ENCODE results near the gene UBALD2. TPM values are rescaled to one million over a fixed set of nuclear protein-coding genes. Genes with fewer than 3 reads are reported as not detected.
A peak's percentile ranks its signal among the peaks of the same experiment; 100 is the strongest.

The UBALD2 gene
- polyA plus RNA-seq, 1 donor (not counting 4 experiments of a cell fraction or from before 2014, with no cell fraction given): 33.9 TPM

GRCh38 chr17:76273445-76274111 is 8.4 kb downstream of the UBALD2 start:
- dilution Hi-C loops (cut with MboI; ENCODE audit: extremely low pct_ligation_motif_present, low sequenced_read_pairs): no loop called here
- H3K9ac ChIP-seq (ENCODE audit: control insufficient read depth, extremely low read depth, insufficient read depth, low read length): no peak overlapping the region
- H3K27me3 ChIP-seq (ENCODE audit: control insufficient read depth, extremely low read depth, insufficient read depth, low read length): no peaks in the 10 kb centered on the region
- no peak overlapping the region for H2AFZ ChIP-seq (ENCODE audit: control insufficient read depth, low read length)
- TF ChIP-seq CTCF (optimal IDR thresholded peaks at IDR 0.05 in 1 of 3, IDR thresholded peaks at IDR 0.05 in 1 of 3, conservative IDR thresholded peaks at IDR 0.05 in 1 of 3; ENCODE audit: extremely low read depth in 1 of 3, insufficient read depth in 2 of 3, low read length in 3 of 3): no peak
- no peak for TF ChIP-seq EZH2 (IDR thresholded peaks at IDR 0.05; ENCODE audit: low read length)
- no peak overlapping the region for H3K4me2 ChIP-seq (ENCODE audit: control insufficient read depth, extremely low read depth, insufficient read depth, low read depth, low read length)
- no peak for FAIRE-seq
- H4K20me1 ChIP-seq (ENCODE audit: control insufficient read depth, extremely low read depth, insufficient read depth, low read length): no peaks in the 10 kb centered on the region
- peaks cover 16% of the 10 kb centered on the region for H3K4me1 ChIP-seq (ENCODE audit: control insufficient read depth, extremely low read depth, insufficient read depth, low read length)
- peaks cover 6 to 12% of the 10 kb centered on the region in 2 experiments for H3K36me3 ChIP-seq (ENCODE audit: control insufficient read depth in 2 of 2, extremely low read depth in 1 of 2, insufficient read depth in 2 of 2, low read length in 2 of 2)
- no peaks in the 10 kb centered on the region for H3K9me3 ChIP-seq (ENCODE audit: control insufficient read depth, low read depth, low read length)
- no peak overlapping the region for H3K4me3 ChIP-seq (ENCODE audit: control insufficient read depth in 2 of 3, extremely low read depth in 1 of 3, insufficient read depth in 2 of 3, low read depth in 1 of 3, low read length in 3 of 3)
- H3K79me2 ChIP-seq (ENCODE audit: control insufficient read depth, insufficient read depth, low read length): peaks cover 8% of the 10 kb centered on the region
- H3K9me1 ChIP-seq (ENCODE audit: control insufficient read depth, extremely low read depth, insufficient read depth, low read length): no peaks in the 10 kb centered on the region
- no peak overlapping the region for H3K27ac ChIP-seq (ENCODE audit: control insufficient read depth, insufficient read depth, low read length)
- DNase-seq (ENCODE audit: low read depth, low spot score): no peak

GRCh38 chr17:76274112-76274956 is 9.2 kb downstream of the UBALD2 start:
- H3K79me2 ChIP-seq (ENCODE audit: control insufficient read depth, insufficient read depth, low read length): peaks cover 3% of the 10 kb centered on the region
- dilution Hi-C loops (cut with MboI; ENCODE audit: extremely low pct_ligation_motif_present, low sequenced_read_pairs): no loop called here
- FAIRE-seq (peak; percentile 26), DNase-seq (ENCODE audit: low read depth, low spot score) (no peak)
- peaks cover 4 to 7% of the 10 kb centered on the region in 2 experiments for H3K36me3 ChIP-seq (ENCODE audit: control insufficient read depth in 2 of 2, extremely low read depth in 1 of 2, insufficient read depth in 2 of 2, low read length in 2 of 2)
- no peak overlapping the region for H3K27ac ChIP-seq (ENCODE audit: control insufficient read depth, insufficient read depth, low read length)
- no peaks in the 10 kb centered on the region for H3K9me3 ChIP-seq (ENCODE audit: control insufficient read depth, low read depth, low read length)
- H3K9ac ChIP-seq (ENCODE audit: control insufficient read depth, extremely low read depth, insufficient read depth, low read length): no peak overlapping the region
- H4K20me1 ChIP-seq (ENCODE audit: control insufficient read depth, extremely low read depth, insufficient read depth, low read length): no peaks in the 10 kb centered on the region
- H3K27me3 ChIP-seq (ENCODE audit: control insufficient read depth, extremely low read depth, insufficient read depth, low read length): no peaks in the 10 kb centered on the region
- H3K4me2 ChIP-seq (ENCODE audit: control insufficient read depth, extremely low read depth, insufficient read depth, low read depth, low read length): no peak overlapping the region
- no peak overlapping the region for H3K4me3 ChIP-seq (ENCODE audit: control insufficient read depth in 2 of 3, extremely low read depth in 1 of 3, insufficient read depth in 2 of 3, low read depth in 1 of 3, low read length in 3 of 3)
- H2AFZ ChIP-seq (ENCODE audit: control insufficient read depth, low read length): no peak overlapping the region
- H3K4me1 ChIP-seq (ENCODE audit: control insufficient read depth, extremely low read depth, insufficient read depth, low read length): peaks cover 8% of the 10 kb centered on the region
- TF ChIP-seq EZH2 (IDR thresholded peaks at IDR 0.05; ENCODE audit: low read length): no peak
- TF ChIP-seq CTCF (optimal IDR thresholded peaks at IDR 0.05 in 1 of 3, IDR thresholded peaks at IDR 0.05 in 1 of 3, conservative IDR thresholded peaks at IDR 0.05 in 1 of 3; ENCODE audit: extremely low read depth in 1 of 3, insufficient read depth in 2 of 3, low read length in 3 of 3): no peak
- H3K9me1 ChIP-seq (ENCODE audit: control insufficient read depth, extremely low read depth, insufficient read depth, low read length): no peaks in the 10 kb centered on the region

All from keratinocyte (primary cell).